ENCODE results near the gene CR1.
A peak's percentile ranks its signal among the peaks of the same experiment; 100 is the strongest.
"Not testable (repeated sequence)": the region's sequence is repeated elsewhere in the genome, so short reads cannot be mapped to it uniquely, and the experiment has no call there.

CR1 gene

DNA sequence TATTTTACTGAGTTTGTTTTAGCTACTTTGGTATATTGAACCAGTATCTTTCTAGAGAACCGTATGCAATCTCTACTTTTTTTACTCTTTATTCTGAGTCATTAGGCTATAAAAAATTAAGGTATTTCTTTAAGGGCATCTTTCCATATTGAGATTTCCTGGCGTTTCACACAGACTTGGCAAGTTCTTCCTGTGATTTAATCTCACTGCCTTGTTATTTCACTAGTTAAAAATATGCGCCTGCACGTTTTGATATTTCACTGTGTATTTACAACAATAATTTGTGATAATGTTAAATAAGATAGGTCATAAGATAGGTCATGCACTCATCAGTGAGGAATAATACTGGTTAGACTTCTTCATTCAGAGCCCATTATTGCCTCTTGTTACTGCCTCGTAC lies 132.8 kb downstream of the CR1 start:
- TF ChIP-seq, protein P1, sequence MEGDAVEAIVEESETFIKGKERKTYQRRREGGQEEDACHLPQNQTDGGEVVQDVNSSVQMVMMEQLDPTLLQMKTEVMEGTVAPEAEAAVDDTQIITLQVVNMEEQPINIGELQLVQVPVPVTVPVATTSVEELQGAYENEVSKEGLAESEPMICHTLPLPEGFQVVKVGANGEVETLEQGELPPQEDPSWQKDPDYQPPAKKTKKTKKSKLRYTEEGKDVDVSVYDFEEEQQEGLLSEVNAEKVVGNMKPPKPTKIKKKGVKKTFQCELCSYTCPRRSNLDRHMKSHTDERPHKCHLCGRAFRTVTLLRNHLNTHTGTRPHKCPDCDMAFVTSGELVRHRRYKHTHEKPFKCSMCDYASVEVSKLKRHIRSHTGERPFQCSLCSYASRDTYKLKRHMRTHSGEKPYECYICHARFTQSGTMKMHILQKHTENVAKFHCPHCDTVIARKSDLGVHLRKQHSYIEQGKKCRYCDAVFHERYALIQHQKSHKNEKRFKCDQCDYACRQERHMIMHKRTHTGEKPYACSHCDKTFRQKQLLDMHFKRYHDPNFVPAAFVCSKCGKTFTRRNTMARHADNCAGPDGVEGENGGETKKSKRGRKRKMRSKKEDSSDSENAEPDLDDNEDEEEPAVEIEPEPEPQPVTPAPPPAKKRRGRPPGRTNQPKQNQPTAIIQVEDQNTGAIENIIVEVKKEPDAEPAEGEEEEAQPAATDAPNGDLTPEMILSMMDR (conservative IDR thresholded peaks at IDR 0.05; ENCODE audit: low read depth, low read length) = no peak
- DNase-seq (ENCODE audit: low read depth) = no peak
- no peak overlapping the region for H3K4me3 ChIP-seq (ENCODE audit: low read depth, low read length)

DNA sequence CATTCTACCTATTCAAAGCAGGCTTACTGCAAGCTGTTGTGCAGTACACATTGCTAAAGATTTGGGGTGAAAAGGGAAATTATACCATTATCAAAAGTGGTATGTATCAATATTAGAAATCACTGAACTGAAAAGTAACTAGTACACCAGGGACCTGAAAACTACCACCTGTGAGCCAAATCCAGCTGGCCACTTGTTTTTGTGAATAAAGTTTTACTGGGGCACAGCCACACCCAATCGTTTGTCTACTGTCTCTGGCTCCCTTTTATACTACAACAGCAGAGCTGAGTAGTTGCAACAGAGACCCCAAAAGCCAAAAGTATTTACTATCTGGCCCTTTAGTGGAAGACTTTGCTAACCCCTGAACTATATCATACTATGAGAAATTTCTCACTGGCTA lies 135.2 kb downstream of the CR1 start:
- DNase-seq (ENCODE audit: low read depth) = no peak
- TF ChIP-seq, protein P1 (conservative IDR thresholded peaks at IDR 0.05; ENCODE audit: low read depth, low read length) = no peak
- H3K4me3 ChIP-seq (ENCODE audit: low read depth, low read length) = no peak overlapping the region

DNA sequence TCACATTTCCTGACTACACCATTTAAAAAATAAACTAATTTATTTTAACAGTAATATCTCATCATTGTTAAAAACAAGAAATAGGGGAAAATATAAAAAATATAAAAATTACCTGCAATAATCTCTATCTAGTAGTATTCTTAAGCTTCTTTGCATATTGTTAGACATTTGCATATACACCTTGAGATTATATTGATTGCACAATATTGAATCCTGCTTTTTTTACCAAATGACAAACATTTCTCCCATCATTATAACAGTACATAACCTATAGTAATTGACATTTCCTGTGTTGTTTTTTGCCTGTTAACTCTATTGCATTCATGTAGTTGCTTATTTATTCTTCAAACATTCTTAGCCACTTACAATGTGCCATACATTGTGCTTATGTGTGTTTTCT lies 137.3 kb downstream of the CR1 start:
- TF ChIP-seq, protein P1 (conservative IDR thresholded peaks at IDR 0.05; ENCODE audit: low read depth, low read length) = no peak
- no peak overlapping the region for H3K4me3 ChIP-seq (ENCODE audit: low read depth, low read length)
- DNase-seq (ENCODE audit: low read depth) = no peak

DNA sequence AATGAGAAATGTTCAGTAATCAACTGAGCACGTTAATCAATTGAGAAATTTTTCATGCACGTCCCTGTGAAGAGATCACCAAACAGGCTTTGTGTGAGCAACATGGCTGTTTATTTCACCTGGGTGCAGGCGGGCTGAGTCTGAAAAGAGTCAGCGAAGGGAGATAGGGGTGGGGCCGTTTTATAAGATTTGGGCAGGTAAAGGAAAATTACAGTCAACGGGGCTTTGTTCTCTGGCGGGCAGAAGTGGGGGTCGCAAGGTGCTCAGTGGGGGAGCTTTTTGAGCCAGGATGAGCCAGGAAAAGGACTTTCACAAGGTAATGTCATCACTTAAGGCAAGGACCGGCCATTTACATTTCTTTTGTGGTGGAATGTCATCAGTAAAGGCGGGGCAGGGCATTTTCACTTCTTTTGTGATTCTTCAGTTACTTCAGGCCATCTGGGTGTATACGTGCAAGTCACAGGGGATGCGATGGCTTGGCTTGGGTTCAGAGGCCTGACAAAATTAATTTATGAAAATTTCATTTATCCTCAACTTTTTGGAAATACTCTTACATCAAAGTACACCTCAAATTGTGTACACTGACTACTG lies 137.8 kb downstream of the CR1 start:
- H3K4me3 ChIP-seq (ENCODE audit: low read depth, low read length); DNase-seq (ENCODE audit: low read depth): not testable (repeated sequence)

DNA sequence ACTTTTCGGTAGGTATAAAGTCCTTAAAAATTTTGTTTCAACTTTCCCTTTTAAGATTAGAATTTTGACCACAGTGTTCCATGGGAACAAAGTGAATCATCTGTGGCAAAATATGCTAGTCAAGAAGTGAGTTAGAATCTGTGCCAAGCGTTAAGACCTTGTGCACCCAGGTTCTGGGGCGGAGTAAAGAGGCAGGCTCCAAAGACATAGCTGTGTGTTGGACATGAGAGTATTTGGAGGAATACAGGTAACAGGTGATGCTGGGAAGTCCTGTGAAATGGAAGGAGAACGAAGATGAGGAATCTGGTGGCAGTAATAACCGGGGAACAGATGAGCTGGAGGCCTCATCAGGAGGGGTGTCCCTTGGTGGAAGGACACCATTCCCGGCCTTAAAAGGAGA lies 138.3 kb downstream of the CR1 start:
- not testable (repeated sequence) for H3K4me3 ChIP-seq (ENCODE audit: low read depth, low read length); DNase-seq (ENCODE audit: low read depth)

DNA sequence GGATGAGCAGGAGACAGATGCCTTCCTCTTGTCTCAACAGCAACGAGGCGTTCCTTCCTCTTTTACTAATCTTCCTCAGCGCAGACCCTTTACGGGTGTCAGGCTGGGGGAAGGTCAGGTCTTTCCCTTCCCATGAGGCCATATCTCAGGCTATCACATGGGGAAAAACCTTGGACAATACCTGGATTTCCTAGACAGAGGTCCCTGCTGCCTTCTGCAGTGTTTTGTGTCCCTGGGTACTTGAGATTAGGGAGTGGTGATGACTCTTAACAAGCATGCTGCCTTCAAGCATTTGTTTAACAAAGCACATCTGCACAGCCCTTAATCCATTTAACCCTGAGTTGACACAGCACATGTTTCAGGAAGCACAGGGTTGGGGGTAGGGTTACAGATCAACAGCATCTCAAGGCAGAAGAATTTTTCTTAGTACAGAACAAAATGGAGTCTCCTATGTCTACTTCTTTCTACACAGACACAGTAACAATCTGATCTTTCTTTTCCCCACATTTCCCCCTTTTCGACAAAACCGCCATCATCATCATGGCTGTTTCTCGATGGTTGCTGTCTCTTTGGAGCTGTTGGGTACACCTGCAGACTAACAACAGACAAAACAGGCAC lies 139.7 kb downstream of the CR1 start:
- not testable (repeated sequence) for H3K4me3 ChIP-seq (ENCODE audit: low read depth, low read length); DNase-seq (ENCODE audit: low read depth)

DNA sequence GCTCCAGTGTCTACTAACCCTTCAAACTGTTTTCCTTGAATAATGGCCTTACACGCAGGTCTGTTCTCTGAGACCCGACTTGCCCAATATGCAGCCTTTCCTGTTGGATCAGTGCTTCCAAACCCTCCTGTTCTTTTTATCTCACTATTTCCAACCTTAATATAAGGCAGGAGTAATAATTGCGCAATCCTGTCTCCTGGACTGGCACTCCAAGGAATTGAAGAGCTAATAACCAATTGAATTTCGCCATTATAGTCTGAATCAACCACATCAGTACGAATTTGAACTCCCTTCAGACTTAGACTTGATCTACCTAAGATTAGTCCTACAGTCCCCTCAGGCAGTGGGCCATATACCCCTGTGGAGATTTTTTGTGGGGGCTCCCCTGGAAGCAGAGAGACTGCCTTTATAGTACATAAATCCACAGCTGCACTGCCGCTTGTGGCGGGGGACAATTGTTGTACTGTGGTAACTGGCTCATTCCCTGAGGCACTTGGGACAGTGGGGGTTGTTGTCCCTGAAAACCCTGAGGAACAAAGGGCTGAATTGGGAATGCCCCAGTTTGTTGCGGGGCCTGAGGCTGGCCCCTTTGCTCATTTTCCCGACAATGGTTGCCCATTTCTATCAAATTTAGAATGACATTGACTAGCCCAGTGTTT lies 142.7 kb downstream of the CR1 start:
- not testable (repeated sequence) for DNase-seq (ENCODE audit: low read depth); H3K4me3 ChIP-seq (ENCODE audit: low read depth, low read length)

DNA sequence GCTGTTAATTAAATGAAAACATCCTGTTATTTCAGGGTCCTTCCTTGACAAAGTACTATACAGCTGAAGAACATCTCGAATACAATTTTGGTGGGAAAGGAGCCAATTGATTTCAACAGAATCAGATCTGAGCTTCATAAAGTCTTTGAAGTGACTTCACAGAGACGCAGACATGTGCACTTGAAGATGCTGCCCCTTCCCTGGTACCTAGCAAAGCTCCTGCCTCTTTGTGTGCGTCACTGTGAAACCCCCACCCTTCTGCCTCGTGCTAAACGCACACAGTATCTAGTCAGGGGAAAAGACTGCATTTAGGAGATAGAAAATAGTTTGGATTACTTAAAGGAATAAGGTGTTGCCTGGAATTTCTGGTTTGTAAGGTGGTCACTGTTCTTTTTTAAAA lies 143.4 kb downstream of the CR1 start:
- not testable (repeated sequence) for DNase-seq (ENCODE audit: low read depth); H3K4me3 ChIP-seq (ENCODE audit: low read depth, low read length)

DNA sequence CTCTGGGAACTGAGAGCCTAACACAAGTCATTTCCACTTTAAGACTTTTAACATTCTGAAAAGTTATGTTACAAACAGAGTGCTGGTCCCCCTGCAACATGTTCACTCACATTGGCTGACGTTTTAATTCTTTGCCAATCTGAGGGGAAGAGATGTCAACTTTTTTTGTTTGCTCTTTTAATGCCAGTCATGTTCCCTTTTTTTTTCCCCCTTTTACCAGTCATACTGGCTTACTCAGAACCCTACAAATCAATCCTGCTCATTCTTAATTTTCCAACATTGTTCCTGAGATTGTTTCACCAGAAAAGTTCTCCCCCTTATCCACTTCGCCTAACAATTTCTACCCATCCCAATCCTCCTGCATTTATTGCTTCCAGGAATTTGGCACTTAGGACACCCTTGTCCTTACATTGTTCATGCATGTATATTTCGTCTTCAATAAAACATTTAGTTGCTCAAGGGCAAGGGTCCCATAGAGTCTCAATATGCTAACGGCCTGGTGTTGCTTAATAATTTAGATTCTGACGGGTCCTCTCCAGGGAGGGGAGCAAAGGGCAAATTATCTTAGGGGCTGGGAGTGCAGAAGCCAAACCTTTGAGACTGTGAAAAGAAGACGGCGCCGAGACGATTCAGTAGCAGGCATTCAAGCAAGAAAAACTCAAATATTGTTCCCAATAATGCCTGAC lies 148.4 kb downstream of the CR1 start:
- TF ChIP-seq, protein P1 (conservative IDR thresholded peaks at IDR 0.05; ENCODE audit: low read depth, low read length) = no peak
- H3K4me3 ChIP-seq (ENCODE audit: low read depth, low read length) = peak overlapping the region; percentile 55
- no peak for DNase-seq (ENCODE audit: low read depth)

Data from choroid plexus epithelial cell (primary cell).